Activated naive CD8-positive, alpha-beta T cell treated with anti-CD3 and anti-CD28 coated beads, Interleukin-2, amount 50 U/mL, for 16 hours (primary cell): ENCODE measurements around the gene GLDN.

Experiments
- DNase-seq: peaks from one replicate; pipeline ENCODE4 v3.0.0-alpha.2; 2020; ENCODE audit warnings: low read depth, low spot score

The GLDN gene

DNA sequence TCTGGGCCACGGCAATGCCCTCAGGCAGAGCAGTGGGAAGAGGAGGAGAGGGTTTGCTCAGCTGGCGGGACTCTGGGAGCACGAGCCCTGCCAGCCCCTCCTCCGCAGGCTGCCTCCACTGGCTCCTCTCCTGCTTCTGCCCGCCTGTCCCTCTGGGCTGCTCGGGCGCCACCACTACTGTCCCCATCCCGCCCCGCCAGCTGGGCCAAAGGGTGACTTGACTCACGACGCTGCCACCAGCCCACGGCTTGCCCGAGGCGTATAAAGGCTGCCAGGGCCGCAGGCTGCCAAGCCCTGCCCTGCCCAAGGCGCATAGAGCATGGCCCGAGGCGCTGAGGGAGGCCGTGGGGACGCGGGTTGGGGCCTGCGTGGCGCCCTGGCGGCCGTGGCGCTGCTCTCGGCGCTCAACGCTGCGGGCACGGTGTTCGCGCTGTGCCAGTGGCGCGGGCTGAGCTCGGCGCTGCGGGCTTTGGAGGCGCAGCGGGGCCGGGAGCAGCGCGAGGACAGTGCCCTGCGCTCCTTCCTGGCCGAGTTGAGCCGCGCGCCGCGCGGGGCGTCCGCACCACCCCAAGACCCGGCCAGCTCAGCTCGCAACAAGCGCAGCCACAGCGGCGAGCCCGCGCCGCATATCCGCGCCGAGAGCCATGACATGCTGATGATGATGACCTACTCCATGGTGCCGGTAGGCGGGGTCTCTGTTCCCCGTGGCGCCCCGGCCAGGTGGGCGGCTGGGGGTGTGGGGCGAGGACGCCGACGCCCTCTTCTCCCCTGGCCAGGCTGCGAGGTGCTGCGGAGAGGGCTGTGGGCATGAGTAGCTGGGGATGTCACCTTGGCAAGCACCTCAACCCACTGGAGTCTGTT, at the start of gene GLDN:
Gene GLDN, plus strand, starts transcription at position 290 of the 861 bp plus-strand sequence. Its CDS starts 30 bp downstream, at position 320.
- no peak for DNase-seq

DNA sequence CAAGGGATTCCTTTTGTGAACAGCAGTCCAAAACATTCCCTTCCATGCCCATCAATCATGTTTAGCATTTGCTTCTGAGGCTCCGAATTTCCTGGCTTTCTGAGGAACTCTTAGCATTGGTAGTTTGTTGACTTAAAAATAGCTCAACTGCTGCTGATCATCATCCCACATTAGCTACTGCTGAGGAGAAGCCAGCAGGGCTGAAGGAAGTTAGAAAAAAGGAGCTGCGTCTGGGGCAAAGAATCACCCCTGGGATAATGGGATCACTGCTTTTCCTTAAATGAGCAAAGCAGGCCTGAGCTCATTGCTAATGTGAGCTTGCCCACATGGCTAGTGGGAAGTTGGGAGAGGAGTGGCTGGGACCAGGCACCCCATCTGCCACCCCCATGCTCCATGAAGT, 42.8 kb upstream of the GLDN start:
- DNase-seq: no peak

DNA sequence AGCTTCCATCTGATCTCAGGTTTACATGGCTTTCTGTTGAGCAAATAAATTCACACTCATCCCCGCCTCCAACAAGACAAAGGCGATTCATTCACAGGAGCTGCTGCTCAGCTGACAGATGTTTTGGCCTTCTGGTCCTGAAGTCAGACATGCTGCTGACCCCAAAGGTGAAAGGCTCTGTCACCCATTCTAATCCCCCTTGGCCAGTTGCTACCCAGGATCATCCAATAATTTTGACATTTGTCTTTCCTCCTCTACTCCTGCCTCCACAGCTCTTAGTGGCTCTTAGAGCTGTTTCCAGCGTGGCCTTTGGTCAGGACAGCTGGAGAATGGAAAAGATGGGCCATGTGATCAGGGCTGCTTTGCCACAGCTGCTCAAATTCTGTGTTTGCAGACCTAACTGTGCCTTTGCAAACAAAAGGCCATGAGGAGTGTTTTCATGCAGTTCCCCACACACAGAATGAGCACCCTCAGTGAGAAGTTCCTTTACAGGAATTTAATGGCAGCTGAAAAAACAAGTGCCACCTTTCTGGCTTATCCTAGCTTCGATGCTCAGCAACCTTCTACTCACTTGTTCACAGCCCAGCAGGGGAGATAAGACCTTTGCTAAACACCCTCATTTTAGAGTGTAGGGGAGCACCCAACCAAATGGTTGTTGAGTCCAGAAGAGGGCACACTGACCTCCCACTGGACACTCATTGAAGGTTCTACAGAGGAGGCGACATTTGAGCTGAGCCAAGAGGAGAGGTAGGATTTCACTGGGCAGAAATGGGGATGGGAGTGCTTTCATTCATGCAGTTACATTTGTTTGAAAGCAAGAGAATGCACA, 42.1 kb upstream of the GLDN start:
- DNase-seq: no peak

DNA sequence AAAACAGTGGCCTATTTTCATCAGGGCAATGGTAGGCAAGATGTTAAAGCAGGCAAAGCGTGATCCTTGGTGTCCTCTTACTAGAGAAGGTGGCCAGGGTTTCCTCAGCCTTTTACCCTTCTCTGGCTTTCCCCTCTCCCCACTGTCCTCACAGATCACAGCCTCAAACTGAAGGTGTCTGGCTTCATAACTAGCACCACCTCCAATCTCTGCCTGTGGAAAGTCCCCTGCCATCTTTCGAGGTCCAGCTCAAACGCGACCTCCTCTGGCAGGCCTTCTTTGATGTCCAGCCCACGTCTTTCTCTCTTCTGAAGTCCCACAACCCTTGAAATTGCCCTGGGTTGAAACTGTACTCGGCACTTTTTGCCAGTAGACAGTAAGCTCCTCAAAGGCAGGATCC, 39.0 kb upstream of the GLDN start:
- no peak for DNase-seq

DNA sequence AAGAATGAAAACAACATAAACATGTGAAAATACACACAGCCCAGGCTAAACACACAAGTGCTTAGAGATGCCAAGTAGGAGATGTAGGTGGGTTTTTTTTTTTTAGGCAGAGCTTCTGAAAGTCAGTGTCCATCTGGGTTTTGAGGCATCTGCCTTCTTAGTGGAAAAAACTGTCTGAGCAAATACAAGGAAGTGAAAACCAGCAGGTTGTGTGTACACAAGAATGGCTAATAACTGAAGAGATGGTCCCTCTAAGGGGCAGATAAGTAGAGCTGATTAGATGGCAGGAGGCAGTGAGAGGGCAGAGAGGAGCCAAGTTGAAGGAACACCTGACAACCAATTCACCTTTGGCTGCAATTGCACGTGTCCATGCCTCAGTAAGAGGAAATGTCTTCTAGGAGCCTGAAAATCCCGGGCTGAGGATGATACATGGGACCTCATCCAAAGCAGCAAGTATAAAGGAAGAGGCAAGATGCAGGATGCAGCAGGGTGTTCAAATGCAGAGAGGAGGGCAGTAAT, 37.9 kb upstream of the GLDN start:
- no peak for DNase-seq

DNA sequence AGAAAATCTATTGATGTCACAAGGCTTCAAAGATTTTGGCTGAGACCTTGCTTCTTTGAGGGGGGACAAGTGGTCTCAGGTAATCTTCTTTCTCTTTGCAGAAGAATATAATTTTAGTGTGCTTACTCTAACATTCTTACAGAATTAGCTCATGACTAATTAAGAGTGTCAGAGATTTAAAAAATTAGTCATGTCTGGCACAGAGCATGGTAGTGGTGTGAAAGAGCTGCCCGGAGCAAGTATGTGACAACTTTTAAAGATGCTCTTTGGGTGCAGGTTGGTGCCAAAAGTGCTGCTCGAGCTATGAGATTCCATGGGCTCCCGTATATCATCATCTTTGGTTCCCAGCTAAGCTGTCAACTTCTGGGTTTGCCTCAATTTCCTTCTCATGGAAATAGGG, 34.1 kb upstream of the GLDN start:
- no peak for DNase-seq

DNA sequence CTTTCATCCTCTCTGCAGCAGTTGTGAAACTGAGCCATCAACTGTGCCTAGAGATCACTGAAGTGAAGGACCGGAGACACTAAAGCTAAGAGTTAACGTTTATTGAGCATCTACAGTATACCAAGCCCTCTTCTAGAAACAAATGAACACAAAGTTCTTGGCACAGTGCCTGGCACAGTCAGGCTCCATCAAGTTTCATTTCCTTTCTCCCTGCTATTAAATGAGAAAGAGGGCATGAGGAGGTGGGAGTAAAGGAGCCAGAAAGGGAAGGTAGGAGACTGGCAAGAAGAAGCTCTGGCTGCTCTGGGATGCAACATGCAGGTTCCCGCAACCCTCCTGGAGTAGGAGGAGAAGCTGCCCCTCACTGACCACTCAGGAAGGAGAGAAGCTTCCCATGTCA, 33.6 kb upstream of the GLDN start:
- no peak for DNase-seq

DNA sequence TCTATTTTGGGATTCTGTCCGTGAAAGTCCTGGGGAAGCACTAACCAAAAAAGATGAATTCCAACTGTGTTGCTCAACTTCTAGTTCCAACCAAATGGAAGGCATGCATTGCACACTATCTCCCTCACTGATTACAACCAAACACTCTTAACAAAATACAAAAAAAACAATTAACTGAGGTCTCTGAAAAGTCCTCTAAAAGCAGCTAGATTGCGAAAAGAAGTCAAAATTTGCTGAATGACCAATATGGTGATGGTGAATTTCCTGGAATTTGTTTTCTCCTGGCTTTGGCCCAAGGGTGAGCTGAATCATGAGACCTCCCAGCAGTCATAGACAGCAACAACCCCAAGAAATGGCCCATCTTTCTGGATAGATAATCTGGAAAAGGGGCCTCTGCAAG, 31.4 kb upstream of the GLDN start:
- no peak for DNase-seq

DNA sequence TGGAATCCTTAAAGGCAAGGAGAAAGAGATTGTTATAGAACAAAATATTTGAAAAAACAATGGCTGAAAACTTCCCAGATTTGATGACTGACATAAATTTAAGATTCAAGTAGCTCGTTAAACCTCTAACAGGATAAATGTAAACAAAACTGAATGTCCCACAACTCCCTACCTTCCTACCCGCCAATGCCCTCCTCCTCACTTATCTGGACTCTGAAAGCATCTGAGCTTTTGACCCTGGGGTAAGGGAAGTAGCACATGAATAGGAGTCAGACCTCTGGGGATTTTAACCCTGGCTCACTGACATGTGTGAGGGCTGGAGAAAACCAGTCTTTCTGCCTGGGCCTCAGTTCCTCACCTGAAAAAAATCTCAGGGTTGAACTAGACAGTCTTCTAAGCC, 29.9 kb upstream of the GLDN start:
- DNase-seq: no peak

DNA sequence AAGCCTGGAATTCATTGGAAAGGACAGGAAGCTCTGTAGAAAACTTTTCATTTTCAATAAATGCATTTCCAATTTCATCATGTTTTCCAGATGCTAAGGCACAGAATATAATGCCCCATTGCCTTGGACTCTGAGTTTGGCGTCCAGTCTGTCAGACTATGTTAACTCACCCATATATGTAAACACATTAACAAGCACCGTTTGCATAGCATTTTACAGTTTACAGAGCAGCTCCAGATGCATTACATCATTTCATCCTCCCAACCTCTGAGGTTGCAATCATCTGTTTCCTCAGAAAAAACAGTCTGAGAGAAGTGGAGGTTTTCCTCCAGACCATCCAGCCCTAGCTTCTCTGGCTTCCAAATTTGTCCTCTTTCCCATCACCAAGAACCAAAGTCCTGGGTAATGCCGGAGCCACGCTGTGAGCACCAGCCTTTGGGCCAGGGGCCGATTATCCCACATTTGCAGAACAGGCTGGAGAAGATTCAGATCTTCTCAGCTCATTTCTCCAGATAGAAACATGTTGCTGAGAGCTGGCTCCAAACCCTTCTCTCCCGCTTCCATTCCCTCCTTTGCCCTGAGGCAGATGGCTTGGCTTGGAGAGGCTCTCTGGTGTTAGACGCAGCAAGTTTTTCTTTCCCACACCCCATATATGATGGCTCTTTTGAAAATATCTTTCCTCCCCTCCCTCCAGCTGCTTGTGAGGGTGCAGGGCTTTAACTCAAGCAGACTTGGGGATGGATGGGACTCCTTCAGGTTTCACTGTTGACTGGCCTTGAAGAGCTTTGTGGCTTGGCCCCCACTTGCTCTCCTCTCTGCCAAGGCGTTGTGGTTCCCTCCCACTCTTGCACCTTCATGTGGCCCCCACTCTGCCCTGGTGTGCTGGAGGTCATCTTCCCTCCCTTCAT, 29.0 kb upstream of the GLDN start:
- no peak for DNase-seq

DNA sequence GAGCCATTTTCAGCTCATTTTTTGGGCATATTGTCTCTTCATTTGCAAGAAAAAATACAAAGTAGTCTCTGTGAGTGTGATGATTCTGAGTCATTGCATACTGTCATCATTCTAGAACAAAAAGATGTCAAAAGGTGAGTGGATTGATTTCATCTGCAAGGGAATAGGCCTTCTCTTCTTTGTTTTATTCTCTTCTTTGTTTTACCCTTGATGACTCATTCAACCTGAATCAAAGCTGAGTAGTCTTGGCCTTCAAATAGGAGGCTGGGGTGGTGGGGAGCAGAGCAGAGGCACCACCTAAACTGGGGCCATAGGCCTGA, 28.4 kb upstream of the GLDN start:
- DNase-seq: no peak

DNA sequence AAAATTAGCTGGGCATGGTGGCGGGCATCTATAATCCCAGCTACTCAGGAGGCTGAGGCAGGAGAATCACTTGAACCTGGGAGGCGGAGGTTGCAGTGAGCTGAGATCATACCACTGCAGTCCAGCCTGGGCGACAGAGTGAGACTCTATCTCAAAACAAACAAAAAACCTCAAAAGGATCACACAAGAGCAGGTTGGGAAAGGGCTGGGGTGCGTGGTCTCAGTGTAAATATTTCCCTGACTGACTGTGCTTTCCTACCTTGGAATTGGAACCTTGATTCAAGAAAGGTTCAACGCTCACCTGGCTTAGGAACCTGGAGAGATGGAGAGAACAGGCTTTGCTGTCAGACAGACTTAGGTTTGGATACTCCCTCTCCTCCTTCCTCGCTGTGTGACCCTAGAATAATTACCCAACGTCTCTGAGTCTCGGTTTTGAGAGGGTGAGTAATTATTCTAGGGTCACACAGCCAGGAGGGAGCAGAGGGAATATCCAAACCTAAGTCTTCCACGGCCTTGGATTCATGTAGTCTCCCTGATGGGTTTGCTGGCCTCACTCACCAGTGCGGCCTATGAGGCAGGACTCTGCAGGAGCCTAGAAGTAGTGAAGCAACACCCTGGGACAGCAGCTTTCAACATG, 27.7 kb upstream of the GLDN start:
- DNase-seq: no peak

DNA sequence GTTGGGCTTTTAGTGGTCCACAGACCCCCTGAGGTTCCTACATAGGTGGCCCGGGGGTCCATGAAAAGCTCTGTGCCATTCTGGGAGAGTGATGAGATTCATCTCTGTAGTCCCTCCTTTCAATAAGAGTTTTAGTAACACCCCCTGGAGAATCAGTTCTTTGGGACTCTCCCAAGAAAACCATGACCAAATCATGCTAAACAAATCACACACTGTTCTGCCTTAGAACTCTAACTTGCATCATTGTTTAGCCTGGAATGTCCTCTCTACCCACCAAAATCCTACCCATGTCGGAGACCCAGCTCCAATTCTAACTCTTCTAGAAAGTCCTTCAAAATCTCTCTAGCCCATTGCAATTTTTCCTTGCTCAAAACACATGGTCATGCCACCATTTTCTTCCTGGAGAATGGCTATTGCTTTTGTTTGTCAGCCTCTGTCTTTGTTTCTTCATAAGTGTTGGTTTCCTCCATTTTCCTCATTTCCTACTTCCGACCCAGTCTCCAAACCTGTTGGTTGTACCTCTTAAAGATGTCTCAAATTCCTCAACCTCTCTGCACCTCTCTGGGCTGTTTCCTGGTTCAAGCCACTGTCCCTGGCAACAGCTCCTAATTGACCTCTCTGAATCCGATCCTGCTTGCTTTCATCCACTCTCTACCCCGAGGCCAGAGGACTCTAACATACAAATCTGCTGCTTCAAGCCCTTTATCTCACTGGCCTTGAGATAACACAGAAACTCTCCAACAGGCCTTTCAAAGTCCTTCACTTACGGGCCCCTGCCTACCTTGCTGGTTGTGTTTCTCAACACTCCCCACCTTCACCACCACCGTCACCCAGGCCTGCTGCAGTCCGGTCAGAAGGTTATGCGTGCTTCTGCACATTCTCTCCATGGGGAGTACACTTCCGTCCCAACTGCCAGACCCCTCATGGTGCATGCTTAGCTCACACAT, 26.8 kb upstream of the GLDN start:
- DNase-seq: no peak

DNA sequence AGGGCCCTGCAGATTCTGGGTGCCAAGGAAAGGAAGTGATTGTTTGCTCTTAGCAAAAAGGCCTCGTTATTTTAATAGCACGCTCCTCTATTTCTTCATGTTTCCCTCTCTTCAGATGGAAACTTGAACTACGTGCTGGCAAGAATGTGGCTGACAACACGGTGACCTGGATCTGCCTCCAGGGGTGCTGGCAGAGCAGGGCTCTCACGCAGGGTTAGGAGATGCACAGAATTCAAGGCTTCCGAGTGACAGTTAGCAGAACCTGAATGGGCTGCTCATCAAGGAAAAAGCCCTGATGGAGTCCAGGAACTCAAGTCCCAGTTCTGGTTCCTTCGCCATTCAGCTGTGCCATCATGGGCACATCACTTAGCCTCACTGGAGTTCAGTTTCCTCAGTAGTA, 25.7 kb upstream of the GLDN start:
- no peak for DNase-seq

DNA sequence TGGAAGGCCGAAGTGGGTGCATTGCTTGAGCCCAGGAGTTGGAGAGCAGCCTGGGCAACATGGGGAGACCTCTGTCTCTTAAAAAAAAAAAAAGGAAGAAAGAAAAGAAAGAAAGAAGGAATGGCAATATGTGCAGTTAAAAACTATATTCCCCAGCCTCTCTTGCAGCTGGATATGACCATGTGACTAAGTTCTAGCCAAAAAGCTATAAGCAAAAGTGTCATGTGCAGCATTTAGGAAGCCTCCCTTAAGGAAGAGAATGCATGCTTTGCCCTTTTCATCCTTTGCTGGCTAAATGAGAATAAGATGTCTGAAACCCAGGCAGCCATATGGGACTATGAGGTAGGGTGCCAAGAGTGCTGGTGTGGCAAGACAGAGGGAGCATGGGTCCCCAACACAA, 24.8 kb upstream of the GLDN start:
- DNase-seq: no peak

DNA sequence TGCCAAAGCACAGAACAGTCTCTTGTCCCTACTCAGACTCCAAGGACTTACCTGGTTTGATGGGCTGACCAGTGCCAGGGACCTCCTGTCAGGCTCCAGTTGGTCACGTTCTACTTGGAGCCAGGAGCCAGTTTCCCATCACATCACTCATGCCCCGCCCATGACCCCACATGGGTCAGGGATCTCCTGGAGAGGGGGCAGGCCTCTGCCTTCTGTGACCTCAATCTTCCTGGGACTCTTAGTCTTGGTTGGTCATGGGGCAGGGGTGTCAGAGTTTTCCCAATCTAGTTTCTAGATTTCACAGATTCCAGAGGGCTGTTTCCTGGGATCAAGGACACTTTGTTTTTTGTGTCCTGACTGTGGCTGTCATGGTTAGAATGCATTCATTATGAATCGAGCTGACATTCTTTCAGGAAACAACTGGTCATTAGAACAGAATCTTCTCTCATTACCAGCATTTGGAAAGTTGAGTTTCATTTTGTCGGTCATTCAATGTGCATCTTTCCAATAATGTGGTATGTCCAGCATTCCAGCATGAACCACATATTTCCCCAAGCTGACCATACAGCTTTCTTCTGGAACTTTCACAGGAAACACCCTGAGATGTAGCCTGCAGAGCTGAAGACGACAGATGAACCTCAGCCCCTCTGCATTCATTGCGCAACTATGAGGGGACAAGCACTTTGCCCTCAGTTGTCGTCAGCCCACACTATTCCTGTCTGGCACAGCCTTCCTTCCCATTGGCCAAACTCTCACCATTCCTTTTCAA, 22.9 kb upstream of the GLDN start:
- DNase-seq: no peak

DNA sequence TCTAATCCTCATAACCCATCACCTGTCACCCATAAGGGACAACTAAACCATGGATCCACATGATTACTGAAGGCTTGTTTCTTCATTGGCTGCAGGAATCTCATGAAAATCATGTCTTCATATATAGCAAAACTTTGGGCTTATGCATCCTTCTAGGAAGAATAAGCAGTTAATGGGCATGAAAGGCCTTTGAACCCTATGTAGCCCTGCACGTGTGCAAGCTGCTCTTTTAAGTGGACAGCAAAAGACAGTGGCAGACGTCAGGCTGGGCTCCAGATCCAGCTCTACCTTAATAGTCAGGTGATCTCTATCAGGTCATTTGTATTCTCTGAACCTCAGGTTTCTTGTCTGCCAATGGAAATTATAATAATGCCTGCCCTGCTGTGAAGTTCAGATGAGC, 21.9 kb upstream of the GLDN start:
- DNase-seq: no peak

DNA sequence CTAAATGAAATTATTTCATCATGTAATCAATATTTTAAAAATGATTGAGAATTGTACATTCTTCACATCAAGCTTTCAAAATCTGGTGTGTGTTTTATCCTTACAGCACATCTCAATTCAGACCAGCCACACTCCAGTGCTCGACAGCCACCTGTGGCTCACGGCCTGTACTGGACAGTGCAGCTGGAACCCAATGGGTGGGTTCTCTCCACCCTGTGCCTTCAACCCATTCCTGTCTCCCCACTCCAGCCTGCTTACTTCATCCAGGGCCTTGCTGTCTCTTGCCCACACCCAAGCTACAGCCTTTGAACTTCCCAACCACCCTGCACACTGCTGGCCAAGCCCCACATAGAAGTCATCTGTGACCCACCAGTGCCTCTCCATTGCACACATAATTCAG, 20.6 kb upstream of the GLDN start:
- DNase-seq: no peak

DNA sequence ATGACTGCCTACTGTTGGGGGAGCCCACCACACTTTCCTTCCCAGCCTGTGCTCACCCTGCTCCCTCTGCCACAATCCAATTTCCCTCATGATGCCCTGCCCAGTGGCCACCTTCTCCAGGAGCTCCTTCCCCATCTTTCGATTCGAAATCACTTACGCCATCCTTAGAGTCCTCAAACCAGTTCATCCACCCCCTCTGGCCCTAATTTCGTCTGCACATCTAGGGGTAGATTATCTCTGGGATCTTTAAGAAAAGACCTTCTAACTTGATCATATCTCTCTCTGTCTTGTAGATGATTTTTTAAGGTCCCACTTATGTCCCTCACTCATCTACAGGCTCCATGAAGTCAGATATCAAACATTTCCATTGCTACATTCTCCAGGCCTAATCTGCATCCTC, 20.1 kb upstream of the GLDN start:
- DNase-seq: no peak
